GM19099 (cell line): ENCODE data around the gene GPR161.

Experiments used
- POLR2A ChIP-seq: IDR thresholded peaks from 3 replicates; pipeline ENCODE4 v1.6.1; 2011; ENCODE audit warnings: low read depth; ENCODE audit not compliant: insufficient read length; ENCODE audit errors: extremely low read depth

The GPR161 gene

GRCh38 chr1:168136709-168137514 is at the start of gene GPR161:
GPR161 (minus strand) TSS chr1:168136930; CDS start chr1:168104850, 32,080 bp downstream.
- TF ChIP-seq POLR2A: no peak

GRCh38 chr1:168180148-168180524 is 43.4 kb upstream of the GPR161 start:
- no peak for TF ChIP-seq POLR2A

GRCh38 chr1:168179438-168180147 is 42.9 kb upstream of the GPR161 start:
- no peak for TF ChIP-seq POLR2A

- peak; percentile 74 for TF ChIP-seq POLR2A
Measured at GRCh38 chr1:168178638-168179437, 42.1 kb upstream of the GPR161 start, which contains the start of gene TIPRL. TIPRL (plus strand) TSS chr1:168178962; CDS start chr1:168179078, 116 bp downstream.

- TF ChIP-seq POLR2A: no peak
Measured at GRCh38 chr1:168178227-168178637, 41.5 kb upstream of the GPR161 start.

GRCh38 chr1:168172250-168172915 is 35.7 kb upstream of the GPR161 start:
- no peak for TF ChIP-seq POLR2A

GRCh38 chr1:168170564-168171508 is 34.1 kb upstream of the GPR161 start:
- no peak for TF ChIP-seq POLR2A

GRCh38 chr1:168167806-168168205 is 31.1 kb upstream of the GPR161 start:
- TF ChIP-seq POLR2A: no peak

GRCh38 chr1:168164771-168165170 is 28.0 kb upstream of the GPR161 start:
- TF ChIP-seq POLR2A: no peak

GRCh38 chr1:168163670-168164069 is 26.9 kb upstream of the GPR161 start:
- TF ChIP-seq POLR2A: no peak

- no peak for TF ChIP-seq POLR2A
Measured at GRCh38 chr1:168161459-168161858, 24.7 kb upstream of the GPR161 start.

GRCh38 chr1:168159979-168160378 is 23.2 kb upstream of the GPR161 start:
- TF ChIP-seq POLR2A: no peak

GRCh38 chr1:168159251-168159650 is 22.5 kb upstream of the GPR161 start:
- TF ChIP-seq POLR2A: no peak

- no peak for TF ChIP-seq POLR2A
Measured at GRCh38 chr1:168157638-168158037, 20.9 kb upstream of the GPR161 start.
